Gastrocnemius medialis (tissue), 4 donors: ENCODE results near the gene CTAGE1. TPM values are rescaled to one million over a fixed set of nuclear protein-coding genes. Genes with fewer than 3 reads are reported as not detected.

Experiments used
- ATAC-seq, 2 donors: fragments of 150-250 bp; one replicate each; pipeline ENCODE4 v1.9.1; 2016
- DNase-seq, 2 donors: peaks; one replicate each; pipeline ENCODE4 v3.0.0-alpha.2; 2019
- H3K27ac ChIP-seq, 4 donors: fragments of 200-600 bp; sonication (generic); 1 replicate in 1 of 4; 2 replicates in 3 of 4; pipeline ENCODE4 v1.5.1; 2016 to 2018; ENCODE audit warnings: mild to moderate bottlenecking in 2 of 4, moderate library complexity in 1 of 4
- H3K27me3 ChIP-seq, 3 donors: fragments of 200-600 bp; sonication (generic) in 2 of 3; 1 replicate in 1 of 3; 2 replicates in 2 of 3; pipeline versions ENCODE4 v1.5.1 to v1.6.0; 2016 to 2019; ENCODE audit warnings: mild to moderate bottlenecking in 1 of 3, moderate library complexity in 1 of 3
- H3K36me3 ChIP-seq, 2 donors: fragments of 200-600 bp; sonication (generic) in 1 of 2; one replicate each; pipeline ENCODE4 v1.5.1; 2017 to 2018
- H3K4me1 ChIP-seq, 2 donors: fragments of 200-600 bp; sonication (generic) in 1 of 2; one replicate each; pipeline ENCODE4 v1.5.1; 2016 to 2017; ENCODE audit warnings: mild to moderate bottlenecking in 2 of 2
- H3K4me3 ChIP-seq, 4 donors: fragments of 200-600 bp; sonication (generic) in 3 of 4; 1 replicate in 1 of 4; 2 replicates in 3 of 4; pipeline ENCODE4 v1.5.1; 2016 to 2019; ENCODE audit warnings: mild to moderate bottlenecking in 2 of 4
- H3K9me3 ChIP-seq, 3 donors: fragments of 200-600 bp; sonication (generic) in 2 of 3; 1 replicate in 1 of 3; 2 replicates in 2 of 3; pipeline ENCODE4 v1.5.1; 2016 to 2019
- CTCF ChIP-seq, 5 experiments: fragments of 450-650 bp in 3 of 5; fragments of 200-600 bp in 2 of 5; sonication (generic) in 2 of 5; IDR thresholded peaks in 4 of 5; conservative IDR thresholded peaks in 1 of 5; 1 replicate in 4 of 5; 2 replicates in 1 of 5; pipeline ENCODE4 v1.5.1; 2016 to 2019; ENCODE audit warnings: antibody characterized with exemption in 5 of 5, mild to moderate bottlenecking in 3 of 5, moderate library complexity in 3 of 5
- POLR2A ChIP-seq, 2 donors: fragments of 450-650 bp; IDR thresholded peaks; one replicate each; pipeline ENCODE4 v1.6.1; 2017; ENCODE audit warnings: antibody characterized with exemption in 2 of 2, mild to moderate bottlenecking in 2 of 2, moderate library complexity in 2 of 2
- in situ Hi-C, 4 donors: fragments of 200-750 bp; cut with MboI; loops; one replicate each; pipeline versions ENCODE4 v1.15.0 to v1.8.0; 2017; ENCODE audit warnings: low sequenced_read_pairs in 4 of 4
- intact Hi-C: fragments of 100-400 bp; cut with DNase I; formaldehyde crosslinking; loops from one replicate; pipeline ENCODE4 v1.15.1; 2023; ENCODE audit warnings: low total_unique reads
- total RNA-seq, 4 donors: library from RNA; depleted of rRNA; stranded (reverse); fragments of >200 nt; gene quantifications; one replicate each; pipeline versions ENCODE4 v1.1.0 to v1.2.3, GENCODE V29; 2016

CTAGE1 gene
- total RNA-seq, 4 donors from 2014 or later, result not detected

- intact Hi-C loops (no loop called here), in situ Hi-C loops (loop anchor here in 1 of 4 donors (25.0 kb wide), 1 partner anchor 111 kb away; no protein-coding TSS in a partner anchor)
- ATAC-seq, result no peak
These were observed 30.5 kb upstream of the CTAGE1 start for GRCh38 chr18:22448238-22448637.

GRCh38 chr18:22447792-22448191, 30.1 kb upstream of the CTAGE1 start:
- in situ Hi-C loops (loop anchor here in 1 of 4 donors (25.0 kb wide), 1 partner anchor 110 kb away; no protein-coding TSS in a partner anchor), intact Hi-C loops (no loop called here)
- Histone ChIP-seq H3K4me3 (no peak overlapping the region), H3K27ac (no peak overlapping the region), H3K4me1 (no peaks in the 10 kb centered on the region), H3K27me3 (no peaks in the 10 kb centered on the region), H3K36me3 (no peaks in the 10 kb centered on the region), H3K9me3 (no peaks in the 10 kb centered on the region)
- ATAC-seq, result no peak
- DNase-seq, result no peak
- TF ChIP-seq CTCF (IDR thresholded peaks at IDR 0.05 in 4 of 5, conservative IDR thresholded peaks at IDR 0.05 in 1 of 5) (no peak), POLR2A (IDR thresholded peaks at IDR 0.05) (no peak)

More at GRCh38 chr18:22448238-22448637, 30.5 kb upstream of the CTAGE1 start:
- Histone ChIP-seq H3K27ac (no peak overlapping the region), H3K4me1 (no peaks in the 10 kb centered on the region), H3K4me3 (no peak overlapping the region), H3K27me3 (no peaks in the 10 kb centered on the region), H3K36me3 (no peaks in the 10 kb centered on the region), H3K9me3 (no peaks in the 10 kb centered on the region)
- no peak for DNase-seq
- TF ChIP-seq CTCF (IDR thresholded peaks at IDR 0.05 in 4 of 5, conservative IDR thresholded peaks at IDR 0.05 in 1 of 5) (no peak), POLR2A (IDR thresholded peaks at IDR 0.05) (no peak)

GRCh38 chr18:22446911-22447310, 29.2 kb upstream of the CTAGE1 start:
- no peaks in the 10 kb centered on the region for H3K9me3 ChIP-seq
- no peak for TF ChIP-seq POLR2A (IDR thresholded peaks at IDR 0.05)
- no peak for TF ChIP-seq CTCF (IDR thresholded peaks at IDR 0.05 in 4 of 5, conservative IDR thresholded peaks at IDR 0.05 in 1 of 5)
- no peak overlapping the region for H3K4me3 ChIP-seq
- DNase-seq, result no peak
- H3K27ac ChIP-seq, result no peak overlapping the region
- in situ Hi-C loops, result loop anchor here in 1 of 4 donors (25.0 kb wide), 1 partner anchor 110 kb away; no protein-coding TSS in a partner anchor
- no peaks in the 10 kb centered on the region for H3K4me1 ChIP-seq
- no peak for ATAC-seq
- H3K27me3 ChIP-seq, result no peaks in the 10 kb centered on the region
- no peaks in the 10 kb centered on the region for H3K36me3 ChIP-seq
- intact Hi-C loops, result no loop called here

- Histone ChIP-seq H3K27me3 (no peaks in the 10 kb centered on the region), H3K9me3 (no peaks in the 10 kb centered on the region), H3K36me3 (no peaks in the 10 kb centered on the region), H3K4me1 (no peaks in the 10 kb centered on the region), H3K27ac (no peak overlapping the region), H3K4me3 (no peak overlapping the region)
- DNase-seq (no peak), ATAC-seq (no peak)
- TF ChIP-seq CTCF (IDR thresholded peaks at IDR 0.05 in 4 of 5, conservative IDR thresholded peaks at IDR 0.05 in 1 of 5) (no peak), POLR2A (IDR thresholded peaks at IDR 0.05) (no peak)
- intact Hi-C loops (no loop called here), in situ Hi-C loops (loop anchor here in 1 of 4 donors (25.0 kb wide), 1 partner anchor 109 kb away; no protein-coding TSS in a partner anchor)
These were observed 28.6 kb upstream of the CTAGE1 start for GRCh38 chr18:22446325-22446724.

- no peak overlapping the region for H3K27ac ChIP-seq
- no peak overlapping the region for H3K4me3 ChIP-seq
- DNase-seq (no peak), ATAC-seq (no peak)
- H3K9me3 ChIP-seq, result no peaks in the 10 kb centered on the region
- H3K27me3 ChIP-seq, result no peaks in the 10 kb centered on the region
- no peaks in the 10 kb centered on the region for H3K36me3 ChIP-seq
- H3K4me1 ChIP-seq, result no peaks in the 10 kb centered on the region
- TF ChIP-seq CTCF (IDR thresholded peaks at IDR 0.05 in 4 of 5, conservative IDR thresholded peaks at IDR 0.05 in 1 of 5) (no peak), POLR2A (IDR thresholded peaks at IDR 0.05) (no peak)
- intact Hi-C loops (no loop called here), in situ Hi-C loops (loop anchor here in 1 of 4 donors (25.0 kb wide), 1 partner anchor 104 kb away; no protein-coding TSS in a partner anchor)
These were observed 23.9 kb upstream of the CTAGE1 start for GRCh38 chr18:22441638-22442037.
